Bronchus fibroblast of lung (primary cell): ENCODE results near the gene DEPDC4. TPM values are rescaled to one million over a fixed set of nuclear protein-coding genes. Genes with fewer than 3 reads are reported as not detected.

Source experiments
- total RNA-seq: library from RNA; depleted of rRNA; stranded (reverse); fragments of >200 nt; gene quantifications from 2 replicates; pipeline ENCODE4 v1.2.3, GENCODE V29; 2015

The DEPDC4 gene
- 1.5 and 1.9 TPM in 2 replicates for total RNA-seq

DNA sequence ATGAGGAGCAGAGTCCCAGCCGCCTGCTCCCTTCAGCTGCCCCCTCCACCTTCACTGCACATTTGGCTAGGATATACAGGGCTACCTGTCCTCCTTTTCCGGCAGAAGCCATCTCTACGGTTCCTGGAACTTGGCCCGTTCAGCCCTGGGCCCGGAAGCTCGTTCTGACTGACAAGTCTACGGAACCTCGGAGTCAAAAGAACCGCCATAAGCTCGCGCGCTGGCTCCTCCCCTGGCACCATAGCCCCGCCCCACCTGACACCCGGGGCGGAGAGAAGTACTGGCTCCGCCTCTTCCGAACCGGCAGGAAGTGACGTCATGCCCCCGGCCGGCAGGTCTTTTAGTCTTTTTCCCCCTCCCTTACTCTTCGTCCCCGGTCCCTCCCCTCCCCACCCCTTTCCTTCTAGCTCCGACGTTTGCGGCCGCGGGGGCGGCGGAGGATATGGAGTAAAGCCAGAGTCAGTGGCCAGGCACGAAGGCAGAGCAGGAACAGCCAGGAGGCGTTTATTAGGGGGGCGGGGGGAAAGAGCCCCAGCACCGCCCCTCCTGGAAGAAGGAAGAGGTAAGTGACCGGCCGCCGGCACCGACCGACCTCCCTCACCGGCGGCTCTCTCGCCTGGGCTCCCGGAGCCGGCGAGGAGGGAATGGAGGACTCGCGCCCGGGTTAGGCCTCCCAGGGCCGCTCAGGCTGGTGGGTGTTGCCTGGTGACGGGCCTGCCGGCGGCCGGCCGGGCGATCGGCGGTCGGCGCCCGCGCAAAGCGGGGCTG, at the start of gene DEPDC4, which contains the start of gene SCYL2:
Gene DEPDC4 (minus strand): TSS at position 245 of the 768 bp plus-strand sequence. CDS start 3 bp downstream, at position 242.
Gene SCYL2 (plus strand): TSS at position 343 of the 768 bp plus-strand sequence. CDS start 15,794 bp downstream, outside the sequence.

DNA sequence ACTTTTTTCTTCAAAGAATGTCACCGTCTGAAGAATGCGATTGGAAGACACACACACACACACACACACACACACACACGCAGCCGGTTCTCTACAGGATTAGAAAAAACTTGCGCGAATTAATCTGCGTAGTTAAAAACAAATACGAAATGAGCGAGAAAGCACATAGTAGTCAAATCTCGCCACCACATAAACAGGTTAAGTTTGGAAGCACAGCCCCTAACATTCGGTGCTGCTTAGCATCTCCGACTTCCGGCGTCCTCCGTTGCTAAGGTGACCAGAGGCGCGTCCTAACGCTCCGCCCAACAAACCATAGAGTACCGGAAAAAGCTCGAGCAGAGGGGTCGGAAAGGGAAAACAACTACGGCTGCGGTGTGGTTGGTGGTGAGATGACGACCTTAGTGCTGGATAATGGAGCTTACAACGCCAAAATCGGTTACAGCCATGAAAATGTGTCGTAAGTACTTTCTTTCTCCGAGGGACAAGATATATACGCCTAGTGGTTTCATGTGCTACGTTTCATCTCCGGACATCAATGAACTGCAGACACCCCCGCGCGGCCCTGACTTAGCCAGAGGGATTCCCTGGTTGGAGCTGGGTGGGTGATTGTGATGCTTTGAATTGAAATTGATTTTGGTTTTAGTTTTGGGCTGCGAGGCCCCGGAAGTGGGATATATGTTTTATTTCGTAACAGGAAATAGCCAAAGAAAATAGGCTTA, 66.3 kb downstream of the DEPDC4 start, which contains the start of gene ACTR6:
Gene ACTR6 (plus strand): TSS at position 353 of the 719 bp plus-strand sequence. CDS start 37 bp downstream, at position 390.

Other genes with a start within 250 kb of the DEPDC4 start
- 13.5 and 14.0 TPM in 2 replicates for gene BLTP3B, start 124.2 kb downstream of the DEPDC4 start, total RNA-seq
- gene ACTR6, start 66.3 kb downstream of the DEPDC4 start, total RNA-seq, result 12.5 and 16.0 TPM in 2 replicates
- 14.7 and 20.7 TPM in 2 replicates for gene SCYL2, start 98 bp upstream of the DEPDC4 start, total RNA-seq
- gene SLC17A8, start 90.0 kb upstream of the DEPDC4 start, total RNA-seq, result not detected in 2 replicates
- 0.34 TPM in 1 of 2 replicates, not detected in the other for gene NR1H4, start 206.8 kb upstream of the DEPDC4 start, total RNA-seq